ENCODE data around the gene CLDN10. TPM values are rescaled to one million over a fixed set of nuclear protein-coding genes. Genes with fewer than 3 reads are reported as not detected.
A peak's percentile ranks its signal among the peaks of the same experiment; 100 is the strongest.
"Not testable (repeated sequence)": the region's sequence is repeated elsewhere in the genome, so short reads cannot be mapped to it uniquely, and the experiment has no call there.

CLDN10 gene, protein sequence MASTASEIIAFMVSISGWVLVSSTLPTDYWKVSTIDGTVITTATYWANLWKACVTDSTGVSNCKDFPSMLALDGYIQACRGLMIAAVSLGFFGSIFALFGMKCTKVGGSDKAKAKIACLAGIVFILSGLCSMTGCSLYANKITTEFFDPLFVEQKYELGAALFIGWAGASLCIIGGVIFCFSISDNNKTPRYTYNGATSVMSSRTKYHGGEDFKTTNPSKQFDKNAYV
- not detected in 2 replicates for total RNA-seq (2014; rRNA removed; shearing (Covaris generic))

DNA sequence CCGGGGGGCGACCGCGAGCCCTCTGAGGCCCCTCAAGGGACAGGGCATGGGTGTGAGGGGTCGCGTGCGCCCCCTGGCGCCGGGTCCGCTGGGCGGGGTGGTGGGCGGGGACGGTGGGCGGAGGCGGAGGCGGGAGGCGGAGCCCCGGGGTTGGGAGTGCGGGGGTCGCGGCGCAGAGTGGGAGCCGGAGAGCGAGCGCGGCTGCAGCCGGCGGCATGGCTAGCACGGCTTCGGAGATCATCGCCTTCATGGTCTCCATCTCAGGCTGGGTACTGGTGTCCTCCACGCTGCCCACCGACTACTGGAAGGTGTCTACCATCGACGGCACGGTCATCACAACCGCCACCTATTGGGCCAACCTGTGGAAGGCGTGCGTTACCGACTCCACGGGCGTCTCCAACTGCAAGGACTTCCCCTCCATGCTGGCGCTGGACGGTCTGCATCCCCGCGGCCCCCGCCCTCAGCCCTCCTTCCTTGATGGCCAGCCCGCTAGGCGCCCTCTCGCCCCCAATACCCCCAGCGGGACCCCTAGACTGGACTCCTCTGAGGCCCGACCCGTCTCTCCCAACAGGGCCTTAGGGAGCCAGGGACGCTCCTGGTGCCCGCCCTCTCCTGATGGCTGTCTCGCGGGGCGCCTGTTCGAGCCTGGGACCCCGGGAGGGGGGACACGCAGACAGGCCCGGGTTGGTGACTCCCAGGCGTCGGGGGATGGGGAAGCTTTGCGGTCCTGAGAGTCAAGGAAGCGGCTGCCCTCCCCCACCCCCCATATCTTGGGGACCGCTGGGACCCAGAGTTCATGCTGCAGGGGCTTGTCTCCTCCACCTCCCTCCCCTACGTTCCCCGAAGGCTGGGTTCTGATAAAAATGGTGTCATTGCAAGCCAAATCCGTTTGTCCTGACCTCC is at the start of gene CLDN10:
Gene CLDN10, plus strand, starts transcription at position 182 of the 903 bp plus-strand sequence. Its CDS starts 34 bp downstream, at position 216.
- DNase-seq (ENCODE audit: low read depth), result no peak

DNA sequence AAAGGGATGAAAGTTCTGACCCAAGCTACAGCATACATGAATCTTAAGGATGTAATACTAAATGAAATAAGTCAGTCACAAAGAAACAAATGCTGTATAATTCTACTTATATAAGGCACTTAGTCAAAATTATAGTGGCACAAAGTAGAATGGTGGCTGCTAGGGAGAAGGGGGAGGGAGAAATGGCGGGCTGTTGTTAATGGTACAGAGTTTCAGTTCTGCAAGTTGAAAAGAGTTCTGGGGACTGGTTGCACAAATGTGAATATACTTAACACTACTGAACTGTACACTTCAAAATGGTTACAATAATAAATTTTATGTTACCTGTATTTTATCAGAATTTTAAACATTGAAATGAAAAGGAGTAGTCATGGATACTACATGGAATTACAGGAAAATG is 48.9 kb upstream of the CLDN10 start:
- no peak for DNase-seq (ENCODE audit: low read depth)

DNA sequence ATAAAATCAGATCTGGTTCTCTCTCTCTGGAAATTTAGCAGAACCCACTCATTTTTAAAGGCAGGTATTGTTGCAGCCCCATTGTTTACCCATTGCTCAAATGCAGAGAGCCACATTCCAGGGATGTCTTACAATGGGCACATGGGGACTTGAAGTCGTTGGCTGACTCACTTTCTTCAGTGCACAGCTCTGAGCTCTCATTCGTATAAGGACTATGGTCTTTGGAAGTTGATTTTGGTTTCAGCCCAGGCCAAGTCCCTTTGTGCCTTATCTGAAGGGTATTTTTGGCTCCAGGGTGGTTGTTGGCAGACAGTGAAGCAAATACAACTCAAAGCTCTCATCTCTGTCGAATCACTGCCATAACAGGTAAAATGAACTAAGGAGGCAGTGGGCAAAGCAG is 47.3 kb upstream of the CLDN10 start:
- DNase-seq (ENCODE audit: low read depth), result no peak

DNA sequence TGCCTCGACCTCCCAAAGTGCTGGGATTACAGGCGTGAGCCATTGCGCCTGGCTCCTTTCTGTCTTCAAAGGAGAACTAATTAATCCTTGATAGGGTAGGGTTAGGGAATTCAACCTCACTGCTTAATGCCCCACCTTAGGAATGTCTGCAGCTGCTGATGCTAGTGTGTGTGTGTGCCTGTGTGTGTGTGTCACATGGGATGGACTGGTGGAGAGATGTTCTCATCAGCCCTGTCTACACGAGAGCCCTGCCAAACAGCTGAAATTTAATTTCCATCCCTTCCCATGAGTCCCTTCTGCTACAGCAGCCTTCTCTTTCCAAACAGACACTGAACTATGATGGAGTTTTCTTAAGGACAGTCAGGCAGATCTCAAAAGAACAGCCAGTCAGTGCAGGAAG is 46.5 kb upstream of the CLDN10 start:
- no peak for DNase-seq (ENCODE audit: low read depth)

DNA sequence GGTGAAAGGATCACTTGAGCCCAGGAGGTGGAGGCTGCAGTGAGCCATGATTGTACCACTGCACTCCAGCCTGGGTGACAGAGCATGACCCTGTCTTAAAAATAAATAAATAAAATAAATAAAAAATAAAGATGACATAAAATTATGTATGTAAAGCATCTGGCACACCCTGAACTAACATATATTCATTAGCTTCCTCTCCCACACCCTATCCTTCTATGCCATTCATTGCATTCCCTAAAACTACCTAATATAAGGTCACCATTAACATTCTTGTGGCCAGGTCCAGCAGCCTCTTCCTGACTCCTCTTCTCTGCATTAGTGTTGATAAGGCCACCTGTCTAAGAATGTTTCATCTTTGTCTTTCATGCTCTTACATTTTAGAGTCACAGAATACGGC is 44.5 kb upstream of the CLDN10 start:
- DNase-seq (ENCODE audit: low read depth), result no peak

DNA sequence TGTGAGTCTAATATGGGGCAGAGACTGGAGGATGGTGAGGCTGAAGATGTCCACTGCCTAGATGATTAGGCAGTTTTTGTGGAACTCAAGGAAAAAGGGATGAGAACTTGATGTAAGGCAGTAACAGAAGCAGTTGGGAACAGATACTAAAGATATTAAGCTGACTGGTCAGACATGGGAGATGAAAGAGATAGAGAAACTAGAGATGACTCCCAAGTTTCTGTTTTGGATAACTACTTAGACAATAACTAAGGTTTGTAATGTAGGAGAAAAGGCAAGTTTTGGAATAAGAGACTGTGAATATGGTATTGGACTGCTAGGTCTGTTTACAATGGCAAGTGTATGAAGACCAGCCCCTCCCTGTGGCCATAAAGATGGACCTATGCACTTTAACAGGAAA is 43.5 kb upstream of the CLDN10 start:
- no peak for DNase-seq (ENCODE audit: low read depth)

DNA sequence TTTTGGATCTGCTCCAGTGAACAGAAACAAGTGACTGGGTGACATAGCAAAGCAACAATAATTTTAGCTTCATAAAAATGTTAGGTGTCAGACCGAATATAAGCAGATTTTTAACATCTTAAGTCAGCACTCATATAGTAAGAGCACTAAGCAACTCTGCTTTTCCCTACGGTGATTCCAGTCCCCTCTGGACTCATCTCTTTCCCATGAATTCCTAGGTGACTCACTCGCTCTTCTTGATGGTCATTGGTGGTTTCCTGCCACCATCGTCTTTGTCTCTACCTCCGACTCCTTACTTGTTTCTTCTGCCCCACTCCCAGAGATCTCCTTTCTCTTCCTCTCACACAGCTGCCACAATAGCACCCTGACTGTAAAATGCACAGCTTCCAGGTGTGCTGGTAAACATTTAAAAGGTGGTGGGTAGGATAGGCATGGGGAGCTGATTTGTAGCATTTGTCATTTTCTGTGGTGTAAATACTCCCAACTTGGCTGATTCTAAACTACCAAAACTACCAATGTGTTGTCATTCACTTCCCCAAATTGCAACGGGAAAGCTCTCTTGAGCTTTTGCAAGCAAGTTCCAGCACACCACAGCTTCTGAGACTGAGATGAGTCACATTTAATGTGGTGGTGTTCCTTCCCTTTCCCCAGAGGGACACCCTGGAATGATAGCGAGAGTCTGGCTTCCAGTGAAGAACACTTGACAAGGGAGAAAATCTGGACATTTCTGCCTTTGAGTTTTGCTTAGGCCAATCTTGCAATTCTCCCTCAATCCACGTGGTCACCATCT is 42.8 kb upstream of the CLDN10 start:
- peak; percentile 65 for DNase-seq (ENCODE audit: low read depth)

DNA sequence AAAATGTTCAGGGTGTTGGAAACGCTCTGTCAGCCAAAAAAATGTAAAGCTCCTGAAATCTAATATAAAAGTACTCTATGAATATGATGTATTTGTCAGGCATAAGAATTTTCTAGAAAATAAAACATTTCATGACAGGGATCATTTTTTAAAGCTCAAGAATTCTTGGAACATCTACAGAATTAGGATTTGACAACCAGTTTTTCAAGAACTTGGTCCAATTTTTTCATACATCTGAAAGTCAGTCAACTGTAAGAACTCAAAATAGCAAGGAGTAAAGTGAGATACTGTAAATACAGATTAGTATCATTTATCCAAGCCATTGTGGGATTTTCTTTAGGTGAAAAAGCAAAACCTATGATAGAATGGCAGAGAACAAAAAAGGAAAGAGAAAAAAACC is 41.6 kb upstream of the CLDN10 start:
- DNase-seq (ENCODE audit: low read depth), result no peak

DNA sequence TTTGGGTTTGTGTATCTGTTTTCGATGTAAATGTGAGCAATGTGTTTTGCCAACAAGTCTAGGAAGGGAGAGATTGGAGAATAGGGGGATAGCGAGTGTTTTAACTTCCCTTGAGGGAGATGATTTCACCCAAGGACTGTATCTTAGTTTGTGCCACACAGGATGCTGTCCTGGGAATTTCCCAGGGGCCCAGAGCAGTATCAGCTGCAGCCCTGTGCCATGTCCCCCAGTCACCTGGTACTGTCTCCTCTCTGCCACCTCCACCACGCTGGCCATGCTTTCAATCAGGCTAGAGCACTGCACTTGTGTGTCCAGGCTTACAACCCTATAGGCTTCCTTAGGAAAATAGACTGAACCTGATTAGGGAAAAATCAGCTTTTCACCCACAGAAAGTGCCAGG is 40.1 kb upstream of the CLDN10 start:
- no peak for DNase-seq (ENCODE audit: low read depth)

DNA sequence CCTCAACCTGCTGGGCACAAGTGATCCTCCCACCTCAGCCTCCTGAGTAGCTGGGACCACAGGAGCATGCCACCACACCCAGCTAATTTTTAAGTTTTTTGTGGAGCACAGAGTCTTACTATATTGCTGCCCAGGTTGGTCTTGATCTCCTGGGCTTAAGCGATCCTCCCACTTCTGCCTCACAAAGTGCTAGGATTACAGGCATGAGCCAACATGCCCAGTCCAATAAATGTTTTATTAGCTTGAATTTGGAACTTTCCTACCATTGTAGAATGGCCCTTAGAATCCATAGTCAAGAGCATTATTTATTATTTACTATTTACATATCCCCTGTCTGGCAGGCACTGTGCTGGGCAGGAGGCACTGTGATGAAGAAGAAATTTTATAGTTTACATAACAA is 39.6 kb upstream of the CLDN10 start:
- no peak for DNase-seq (ENCODE audit: low read depth)

DNA sequence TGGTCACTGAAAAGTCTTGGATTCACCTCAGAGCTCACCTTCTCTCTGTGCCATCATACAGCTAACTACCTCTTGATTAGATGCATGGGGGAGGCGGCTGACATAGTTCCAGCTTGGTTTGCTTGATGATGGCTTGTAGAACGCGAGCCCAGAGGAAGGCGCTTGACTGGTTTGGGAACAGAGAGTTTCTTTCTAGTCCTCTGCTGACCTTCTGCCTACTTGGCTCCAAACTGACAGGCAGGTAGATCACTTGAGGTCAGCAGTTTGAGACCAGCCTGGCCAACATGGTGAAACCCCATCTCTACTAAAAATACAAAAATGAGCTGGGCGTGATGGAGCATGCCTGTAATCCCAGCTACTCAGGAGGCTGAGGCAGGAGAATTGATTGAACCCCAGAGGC is 36.9 kb upstream of the CLDN10 start:
- DNase-seq (ENCODE audit: low read depth), result not testable (repeated sequence)

DNA sequence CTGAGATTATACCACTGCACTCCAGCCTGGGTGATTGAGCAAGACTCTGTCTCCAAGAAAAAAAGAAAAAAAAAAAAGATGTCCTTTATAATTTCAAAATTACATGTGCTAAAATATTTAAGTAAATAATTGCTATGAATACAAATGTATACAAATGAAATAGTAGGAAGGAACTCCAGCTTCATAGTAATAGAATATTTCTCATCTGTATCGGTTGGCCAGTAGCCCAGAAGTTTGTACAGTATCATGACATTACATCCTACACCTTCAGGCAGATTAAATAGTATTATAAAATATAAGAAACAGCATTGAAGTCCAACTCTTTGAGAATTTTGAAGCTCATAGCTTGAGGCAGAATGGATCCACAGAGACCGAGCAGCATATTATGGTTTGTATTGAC is 36.5 kb upstream of the CLDN10 start:
- no peak for DNase-seq (ENCODE audit: low read depth)

DNA sequence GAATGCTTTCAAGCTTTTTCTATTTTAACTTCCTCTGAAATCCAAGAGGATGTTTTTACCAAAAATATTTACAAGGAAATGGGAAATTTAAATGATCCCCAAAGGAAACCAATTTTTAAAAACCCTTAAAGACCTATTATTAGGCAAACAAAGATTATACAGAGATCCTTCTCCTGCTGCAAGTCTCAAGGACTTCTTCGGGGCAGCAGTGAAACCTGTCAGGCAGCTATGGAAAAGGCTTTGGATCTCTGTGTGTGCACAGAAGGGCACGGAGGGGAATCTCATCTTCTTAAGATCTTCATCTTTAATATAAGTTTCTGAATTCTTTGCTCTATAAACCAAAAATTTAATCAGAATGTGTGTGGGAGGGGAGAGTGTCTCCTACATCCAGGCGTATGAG is 36.0 kb upstream of the CLDN10 start:
- no peak for DNase-seq (ENCODE audit: low read depth)

DNA sequence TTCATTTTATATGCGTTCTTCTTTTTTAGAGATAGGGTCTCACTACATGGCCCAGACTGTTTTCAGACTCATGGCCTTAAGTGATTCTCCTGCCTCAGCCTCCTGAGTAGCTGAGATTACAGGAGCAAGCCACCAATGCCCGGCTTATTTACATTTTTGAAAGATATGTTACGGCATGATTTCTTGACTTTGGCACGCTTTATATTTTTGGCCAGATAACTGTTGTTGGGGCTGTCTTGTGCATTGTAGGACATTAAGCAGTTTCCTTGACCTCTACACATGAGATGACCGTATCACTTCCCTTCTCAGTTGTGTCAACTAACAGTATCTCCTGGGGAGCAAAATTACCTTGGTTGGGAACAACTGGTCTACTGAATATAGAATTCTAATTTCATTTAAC is 28.9 kb upstream of the CLDN10 start:
- DNase-seq (ENCODE audit: low read depth), result no peak

DNA sequence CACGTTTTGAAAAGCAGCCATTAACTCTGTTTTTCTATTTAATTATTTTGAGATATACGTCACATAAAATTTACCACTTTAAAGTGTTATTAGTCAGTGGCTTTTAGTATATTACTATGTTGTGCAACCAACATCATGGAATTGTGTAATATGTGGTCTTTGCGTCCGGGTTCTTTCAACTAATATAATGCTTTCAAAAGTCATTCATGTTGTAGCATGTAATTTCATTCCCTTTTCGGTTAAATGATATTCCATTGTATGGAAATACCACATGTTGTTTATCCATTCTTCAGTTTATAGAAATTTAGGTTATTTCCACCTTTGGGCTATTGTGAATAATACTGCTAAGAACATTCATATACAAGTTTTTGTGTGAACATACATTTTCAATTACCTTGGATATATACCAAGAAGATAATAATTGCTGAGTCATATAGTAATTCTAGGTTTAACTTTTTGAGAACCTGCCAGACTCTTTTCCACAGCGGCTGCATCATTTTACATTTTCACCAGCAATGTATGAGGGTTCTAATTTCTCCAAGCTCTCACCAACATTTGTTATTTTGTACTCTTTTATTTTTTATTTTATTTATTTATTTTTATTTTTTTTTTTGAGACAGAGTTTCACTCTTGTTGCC is 28.1 kb upstream of the CLDN10 start:
- no peak for DNase-seq (ENCODE audit: low read depth)

DNA sequence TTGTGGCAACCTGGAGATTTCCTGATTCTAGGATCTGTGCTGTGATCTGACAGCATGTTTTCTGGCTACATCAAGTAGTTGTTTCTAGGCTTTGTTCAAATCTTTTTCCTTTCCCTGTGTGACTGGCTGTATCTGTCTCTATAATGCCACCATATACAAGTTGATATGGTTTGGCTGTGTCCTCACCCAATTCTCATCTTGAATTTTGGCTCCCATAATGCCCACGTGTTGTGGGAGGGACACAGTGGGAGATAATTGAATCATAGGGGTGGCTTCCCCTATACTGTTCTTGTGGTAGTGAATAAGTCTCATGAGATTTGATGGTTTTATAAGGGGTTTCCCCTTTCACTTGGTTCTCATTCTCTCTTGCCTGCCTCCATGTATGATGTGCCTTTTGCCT is 24.6 kb upstream of the CLDN10 start:
- no peak for DNase-seq (ENCODE audit: low read depth)

DNA sequence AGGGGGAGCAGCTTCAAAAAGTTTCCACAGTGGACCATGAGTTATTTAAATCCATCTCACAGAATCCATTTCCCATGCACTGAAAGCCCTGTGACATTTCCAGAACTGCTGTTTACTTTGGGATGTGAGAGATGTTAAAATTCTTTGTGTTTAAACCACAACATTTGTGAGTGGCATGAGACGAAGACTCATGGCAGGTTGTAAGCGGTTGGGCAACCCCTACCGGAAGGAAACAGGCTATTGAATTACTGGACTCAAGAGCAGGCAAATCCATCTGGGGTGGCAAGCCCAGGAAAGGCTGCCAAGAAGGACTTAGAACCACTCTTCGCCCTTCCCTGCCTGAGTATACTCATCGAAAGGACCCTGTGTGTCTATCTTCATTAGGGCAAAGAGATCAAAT is 22.3 kb upstream of the CLDN10 start:
- DNase-seq (ENCODE audit: low read depth), result peak; percentile 92

DNA sequence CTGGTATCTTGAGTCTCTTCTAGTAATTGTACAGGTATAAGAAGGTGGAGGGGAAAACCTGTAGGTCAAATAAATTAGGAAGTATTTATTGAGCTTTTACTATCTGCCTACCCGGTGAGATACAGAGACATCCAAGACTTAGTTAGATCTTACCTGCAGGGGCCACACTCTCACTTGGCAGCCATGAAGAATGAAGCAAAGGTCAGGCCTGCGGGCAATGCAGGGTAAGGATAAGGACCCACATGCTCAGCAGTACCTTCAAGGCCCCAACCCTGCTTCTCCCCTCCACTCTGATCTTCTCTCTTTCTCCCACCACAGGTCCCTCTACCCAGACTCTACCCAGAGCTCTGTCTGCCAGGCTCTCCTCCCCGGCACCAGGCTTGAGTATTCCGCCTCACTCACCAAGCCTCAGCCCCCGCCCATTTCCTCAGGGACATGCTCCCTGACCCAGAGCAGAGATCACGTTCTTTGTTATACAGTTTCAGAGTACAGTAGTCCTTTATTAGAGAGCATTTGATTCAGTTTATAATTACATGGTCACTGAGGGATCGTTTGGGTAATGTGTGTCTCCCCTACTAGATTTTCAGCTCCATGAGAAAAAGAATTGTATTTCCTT is 18.9 kb upstream of the CLDN10 start:
- peak; percentile 52 for DNase-seq (ENCODE audit: low read depth)

DNA sequence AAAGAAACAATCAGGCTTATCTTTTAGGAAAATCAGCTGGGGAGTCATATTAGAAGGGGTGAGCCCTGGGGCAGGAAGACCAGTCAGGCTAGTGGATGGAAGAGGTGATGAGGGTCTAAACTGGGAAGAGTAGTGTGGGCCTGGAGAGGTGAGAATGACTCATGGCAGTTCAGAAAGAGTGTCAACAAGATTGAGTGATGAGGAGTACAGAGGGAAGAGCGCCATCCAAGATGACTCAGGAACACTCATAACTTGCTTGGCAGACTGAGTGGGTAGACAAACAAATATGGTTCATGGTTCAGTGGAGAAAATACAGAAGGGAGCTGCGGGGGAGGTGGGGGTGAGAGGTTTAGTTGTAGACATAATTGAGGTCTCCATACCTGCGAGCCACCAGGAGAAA is 17.3 kb upstream of the CLDN10 start:
- DNase-seq (ENCODE audit: low read depth), result peak; percentile 92

DNA sequence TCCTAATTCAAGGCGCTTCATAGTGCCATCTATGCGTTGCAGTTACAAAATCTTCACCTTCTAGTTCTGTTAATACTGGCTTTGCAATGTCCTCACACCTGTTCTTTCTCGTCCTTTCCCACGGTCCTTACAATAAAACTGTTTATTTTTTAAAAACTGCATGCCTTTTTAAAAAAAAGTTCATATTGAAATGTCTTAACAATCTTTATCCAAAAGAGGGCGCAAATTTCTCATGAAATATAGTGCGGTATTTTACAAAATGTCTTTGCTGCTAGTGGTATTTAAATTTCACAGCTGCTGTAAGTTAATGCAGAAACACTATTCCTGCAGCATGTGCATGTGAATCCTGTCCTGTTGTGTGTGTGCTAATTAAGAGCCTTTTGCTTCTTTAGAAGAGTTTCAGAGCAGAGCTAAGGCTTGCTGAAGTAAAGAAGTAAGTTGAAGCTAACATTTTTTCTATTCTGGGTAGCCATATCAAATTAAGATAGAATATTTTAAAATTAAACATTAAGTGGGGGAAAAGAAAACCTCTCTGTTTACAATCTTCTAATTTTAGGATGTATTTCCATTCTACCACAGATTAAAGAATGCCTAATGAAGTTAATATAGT is 15.8 kb upstream of the CLDN10 start:
- DNase-seq (ENCODE audit: low read depth), result no peak

DNA sequence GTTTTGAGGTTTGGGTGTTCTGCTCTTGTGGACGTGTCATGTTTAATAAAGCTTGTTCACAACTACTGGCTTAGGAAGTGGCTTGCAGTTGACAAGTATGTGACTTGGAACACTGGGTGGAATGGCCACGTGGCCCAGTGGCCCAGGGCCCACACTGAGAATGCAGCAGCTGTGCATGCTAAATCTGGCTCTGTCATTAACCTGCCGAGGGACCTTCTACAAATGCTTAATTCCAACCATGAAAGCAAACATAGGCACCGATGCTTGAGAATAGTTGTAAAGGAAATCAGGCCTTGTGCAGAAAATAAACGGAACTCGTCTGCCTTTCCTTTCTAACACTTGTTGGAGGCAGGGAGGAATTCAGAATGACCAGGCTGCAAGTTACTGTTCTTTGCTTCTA is 11.6 kb upstream of the CLDN10 start:
- DNase-seq (ENCODE audit: low read depth), result no peak
